Lower lobe of right lung (tissue), 2 donors: ENCODE measurements around the gene SYS1. TPM values are rescaled to one million over a fixed set of nuclear protein-coding genes. Genes with fewer than 3 reads are reported as not detected.

Source experiments
- ATAC-seq, 2 donors: fragments of 200-7000 bp; cut with Tn5 transposase; one replicate each; pipeline ENCODE4 v1.9.1; 2020 to 2022; ENCODE audit warnings: mild to moderate bottlenecking in 2 of 2, moderate library complexity in 2 of 2
- DNase-seq: peaks from one replicate; pipeline ENCODE4 v3.0.0-alpha.2; 2020
- H3K27ac ChIP-seq: fragments of 200-600 bp; one replicate; pipeline ENCODE4 v1.8.0; 2022
- H3K27me3 ChIP-seq: fragments of 200-600 bp; one replicate; pipeline ENCODE4 v1.8.0; 2022; ENCODE audit warnings: low read depth
- H3K36me3 ChIP-seq: fragments of 200-600 bp; one replicate; pipeline ENCODE4 v1.8.0; 2022; ENCODE audit warnings: mild to moderate bottlenecking
- H3K4me1 ChIP-seq: fragments of 200-600 bp; one replicate; pipeline ENCODE4 v1.8.0; 2022
- H3K4me3 ChIP-seq: fragments of 200-600 bp; one replicate; pipeline ENCODE4 v1.8.0; 2022; ENCODE audit warnings: mild to moderate bottlenecking
- H3K9me3 ChIP-seq: fragments of 200-600 bp; one replicate; pipeline ENCODE4 v1.8.0; 2022
- intact Hi-C: fragments of 100-400 bp; cut with DNase I; formaldehyde crosslinking; loops from one replicate; pipeline ENCODE4 v1.11.0; 2022
- total RNA-seq: library from RNA; stranded (reverse); fragmentation: NEBNext Ultra II Directional; extraction: Animal tissue kit (Norgen Biotek cat#: 25700); gene quantifications from one replicate; pipeline ENCODE4 v1.2.1, GENCODE V29; 2021
- TF ChIP-seq, protein P1 (sequence below): fragments of 200-600 bp; IDR thresholded peaks from one replicate; pipeline ENCODE4 v1.8.0; 2022; ENCODE audit warnings: antibody characterized with exemption, mild to moderate bottlenecking
- donor health status: DM: no; HTN: yes; CAD: no; lungs with severe emphysema.

SYS1 gene
- total RNA-seq, 1 donor from 2014 or later: 69.3 TPM

DNA sequence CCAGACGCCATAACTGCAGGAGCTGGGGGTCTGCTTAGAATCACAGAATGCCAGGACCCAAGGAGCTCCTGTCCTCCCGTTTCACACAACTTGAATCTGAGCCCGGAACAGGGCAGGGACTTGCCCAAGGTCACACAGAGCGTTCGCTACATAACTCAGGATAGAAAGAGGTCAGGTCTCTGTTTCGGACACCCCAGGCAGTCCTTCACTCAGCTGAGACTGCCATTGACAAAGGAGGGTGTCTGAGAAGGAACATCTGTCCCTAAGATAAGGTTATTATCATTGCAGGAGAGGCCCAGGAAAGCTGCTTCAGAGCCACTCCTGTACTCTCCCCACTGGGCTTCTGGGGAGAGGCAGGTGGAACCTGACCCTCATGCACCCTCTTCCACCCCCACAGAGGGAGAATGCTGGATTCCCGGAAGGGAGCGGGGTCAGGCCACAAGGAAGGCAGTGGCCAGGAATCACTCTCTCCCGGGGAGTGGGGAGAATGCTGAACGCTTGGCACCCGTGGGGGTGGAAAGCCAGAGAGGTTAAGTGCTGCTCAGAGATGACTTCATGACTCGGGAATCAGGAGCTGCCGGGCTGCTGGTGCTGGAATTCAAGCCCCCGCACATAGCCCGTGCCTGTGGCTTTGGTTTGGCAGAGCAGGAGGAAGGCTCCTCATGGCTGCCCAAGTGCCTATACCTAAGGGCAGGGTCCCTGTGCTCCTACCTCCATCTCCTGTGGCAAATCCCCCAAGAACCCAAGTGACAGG is 25.4 kb upstream of the SYS1 start:
- Histone ChIP-seq H3K27ac (peak overlapping the region; percentile 79), H3K36me3 (peaks cover 60% of the 10 kb centered on the region), H3K4me3 (peak overlapping the region; percentile 10), H3K9me3 (no peaks in the 10 kb centered on the region), H3K27me3 (no peaks in the 10 kb centered on the region), H3K4me1 (peaks cover 61% of the 10 kb centered on the region)
- DNase-seq: peak; percentile 71
- TF ChIP-seq, protein P1, sequence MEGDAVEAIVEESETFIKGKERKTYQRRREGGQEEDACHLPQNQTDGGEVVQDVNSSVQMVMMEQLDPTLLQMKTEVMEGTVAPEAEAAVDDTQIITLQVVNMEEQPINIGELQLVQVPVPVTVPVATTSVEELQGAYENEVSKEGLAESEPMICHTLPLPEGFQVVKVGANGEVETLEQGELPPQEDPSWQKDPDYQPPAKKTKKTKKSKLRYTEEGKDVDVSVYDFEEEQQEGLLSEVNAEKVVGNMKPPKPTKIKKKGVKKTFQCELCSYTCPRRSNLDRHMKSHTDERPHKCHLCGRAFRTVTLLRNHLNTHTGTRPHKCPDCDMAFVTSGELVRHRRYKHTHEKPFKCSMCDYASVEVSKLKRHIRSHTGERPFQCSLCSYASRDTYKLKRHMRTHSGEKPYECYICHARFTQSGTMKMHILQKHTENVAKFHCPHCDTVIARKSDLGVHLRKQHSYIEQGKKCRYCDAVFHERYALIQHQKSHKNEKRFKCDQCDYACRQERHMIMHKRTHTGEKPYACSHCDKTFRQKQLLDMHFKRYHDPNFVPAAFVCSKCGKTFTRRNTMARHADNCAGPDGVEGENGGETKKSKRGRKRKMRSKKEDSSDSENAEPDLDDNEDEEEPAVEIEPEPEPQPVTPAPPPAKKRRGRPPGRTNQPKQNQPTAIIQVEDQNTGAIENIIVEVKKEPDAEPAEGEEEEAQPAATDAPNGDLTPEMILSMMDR: no peak
- intact Hi-C loops: no loop called here
- peak; percentile 62 to 64 for ATAC-seq

DNA sequence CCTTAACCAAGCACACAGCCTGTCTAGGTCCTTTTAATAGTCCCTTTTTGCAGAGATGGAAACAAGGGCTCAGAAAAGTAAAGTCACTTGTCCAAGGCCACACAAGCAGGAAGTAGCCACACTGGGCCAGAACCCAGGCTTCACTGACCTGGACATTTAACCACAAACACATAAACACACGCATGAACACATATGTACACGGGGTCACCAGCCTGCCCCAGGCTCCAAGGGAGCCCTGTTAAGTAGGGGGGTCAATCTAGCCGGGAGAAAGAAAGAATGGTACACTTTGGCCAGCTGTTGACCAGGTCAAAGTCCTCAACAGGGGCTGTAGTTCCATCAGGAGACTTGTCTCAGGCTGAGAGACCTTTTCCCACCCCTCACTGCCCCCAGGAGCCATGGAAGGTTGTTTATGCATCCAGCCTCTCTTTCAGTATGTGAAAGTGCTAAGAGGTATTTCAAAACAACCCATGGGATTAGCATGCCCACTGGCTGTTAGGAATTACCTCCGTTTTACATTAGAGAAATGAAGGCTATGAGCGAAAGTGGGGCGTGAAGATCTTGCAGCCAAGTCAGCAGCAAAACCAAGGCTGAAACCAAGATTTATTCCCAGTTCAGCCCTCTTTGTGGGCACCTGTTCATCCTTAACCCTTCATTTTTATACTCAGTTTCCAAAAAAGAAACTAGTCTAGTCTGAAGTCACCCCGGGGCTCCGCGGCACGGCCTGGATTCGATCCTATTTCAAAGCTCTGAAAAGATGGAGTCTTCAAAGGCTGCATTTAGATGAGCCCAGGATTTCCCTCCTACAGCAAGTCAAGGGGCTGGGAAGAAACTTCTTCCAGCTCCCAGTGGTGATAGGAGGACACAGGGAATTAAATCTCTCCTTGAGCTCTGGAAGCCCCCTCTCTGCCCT is 24.6 kb upstream of the SYS1 start:
- H3K4me3 ChIP-seq: no peak overlapping the region
- ATAC-seq: no peak
- H3K27ac ChIP-seq: peak overlapping the region; percentile 79

DNA sequence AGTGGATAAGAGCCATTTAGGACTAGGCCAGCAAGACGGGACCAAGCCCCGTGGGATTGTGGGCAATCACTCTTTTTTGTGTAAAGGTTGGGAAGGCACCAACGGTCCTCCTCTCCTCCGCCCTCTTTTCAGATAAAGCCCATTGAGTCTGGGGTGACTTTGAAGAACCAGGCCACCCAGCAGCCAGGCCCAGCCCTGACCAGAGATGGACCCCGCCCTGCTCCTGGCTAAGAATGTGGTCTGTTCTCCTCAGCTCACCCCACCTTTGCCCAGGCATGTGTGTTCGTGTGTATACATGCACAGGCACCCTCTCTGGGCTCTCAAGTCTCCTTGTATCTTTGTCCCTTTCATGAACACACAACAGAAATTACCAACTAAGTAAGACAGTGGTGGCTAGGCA is 23.9 kb upstream of the SYS1 start:
- ATAC-seq (no peak), DNase-seq (no peak)
- Histone ChIP-seq H3K9me3 (no peaks in the 10 kb centered on the region), H3K27me3 (no peaks in the 10 kb centered on the region), H3K4me1 (peaks cover 76% of the 10 kb centered on the region), H3K27ac (peak overlapping the region; percentile 79), H3K36me3 (peaks cover 44% of the 10 kb centered on the region), H3K4me3 (no peak overlapping the region)
- TF ChIP-seq, protein P1: no peak
- intact Hi-C loops: no loop called here

More for the DNA sequence above, 24.6 kb upstream of the SYS1 start:
- no peak for DNase-seq
- H3K4me1 ChIP-seq: peaks cover 69% of the 10 kb centered on the region
- intact Hi-C loops: no loop called here
- H3K27me3 ChIP-seq: no peaks in the 10 kb centered on the region
- TF ChIP-seq, protein P1: no peak
- no peaks in the 10 kb centered on the region for H3K9me3 ChIP-seq
- peaks cover 52% of the 10 kb centered on the region for H3K36me3 ChIP-seq

DNA sequence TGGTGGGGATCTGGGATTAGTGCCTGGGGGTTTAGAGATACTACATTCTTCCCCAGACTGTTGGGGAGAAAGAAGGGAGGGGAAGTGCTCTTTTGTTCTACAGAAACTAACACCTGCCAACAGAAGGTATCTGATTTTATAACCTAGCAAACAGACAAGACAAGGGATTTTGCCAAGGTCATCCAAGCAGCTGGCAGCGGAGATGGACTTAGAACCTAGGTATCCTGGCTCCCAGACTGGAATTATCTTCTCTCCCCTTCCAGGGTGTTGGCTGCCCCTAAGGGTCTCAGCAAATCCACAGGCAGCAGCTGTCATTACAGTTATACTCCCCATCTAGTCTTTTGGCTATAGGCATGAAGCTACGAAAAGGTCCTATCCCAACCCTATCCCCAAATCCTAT is 23.2 kb upstream of the SYS1 start:
- Histone ChIP-seq H3K4me1 (peaks cover 84% of the 10 kb centered on the region), H3K27ac (peak overlapping the region; percentile 79), H3K9me3 (no peaks in the 10 kb centered on the region), H3K4me3 (no peak overlapping the region), H3K27me3 (no peaks in the 10 kb centered on the region), H3K36me3 (peaks cover 40% of the 10 kb centered on the region)
- ATAC-seq: no peak
- TF ChIP-seq, protein P1: no peak
- intact Hi-C loops: no loop called here
- no peak for DNase-seq

DNA sequence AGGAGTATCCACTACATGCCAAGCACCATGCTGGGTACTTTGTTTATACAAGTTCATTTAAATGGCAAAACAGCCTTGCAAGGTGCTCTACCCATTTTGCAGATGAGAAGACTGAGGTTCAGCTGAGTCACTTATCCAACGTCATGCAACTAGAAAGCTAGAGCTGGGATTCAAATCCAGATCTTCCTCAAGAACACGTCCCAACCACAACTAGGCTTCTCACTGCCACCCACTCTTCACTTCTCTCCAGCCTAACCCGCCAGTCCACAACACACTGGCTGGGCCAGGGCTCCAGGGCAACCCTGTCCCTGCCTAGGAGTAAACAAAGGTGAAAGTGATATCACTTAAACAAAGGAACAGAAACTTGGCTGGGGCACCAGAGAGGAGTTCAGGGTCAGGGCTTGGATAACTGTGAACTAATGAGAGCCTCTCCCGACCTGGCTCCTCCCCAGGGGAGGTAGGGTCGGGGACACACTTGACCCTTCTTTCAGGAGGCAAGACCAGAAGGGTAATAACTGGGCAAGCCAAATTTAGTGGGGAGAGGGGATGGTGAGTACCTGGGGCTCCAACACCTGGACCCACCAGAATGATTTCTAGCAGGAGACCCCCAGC is 22.6 kb upstream of the SYS1 start:
- Histone ChIP-seq H3K36me3 (peaks cover 34% of the 10 kb centered on the region), H3K27ac (peak overlapping the region; percentile 79), H3K4me1 (peaks cover 89% of the 10 kb centered on the region), H3K4me3 (peak overlapping the region; percentile 4), H3K9me3 (no peaks in the 10 kb centered on the region), H3K27me3 (no peaks in the 10 kb centered on the region)
- intact Hi-C loops: no loop called here
- peak; percentile 71 for DNase-seq
- peak; percentile 9 to 29 for ATAC-seq
- TF ChIP-seq, protein P1: no peak
